Measurements from ENCODE around the gene TRIM62. TPM values are rescaled to one million over a fixed set of nuclear protein-coding genes. Genes with fewer than 3 reads are reported as not detected.

Gene TRIM62
- total RNA-seq, 1 experiment from 2014 or later: 6.9 TPM

DNA sequence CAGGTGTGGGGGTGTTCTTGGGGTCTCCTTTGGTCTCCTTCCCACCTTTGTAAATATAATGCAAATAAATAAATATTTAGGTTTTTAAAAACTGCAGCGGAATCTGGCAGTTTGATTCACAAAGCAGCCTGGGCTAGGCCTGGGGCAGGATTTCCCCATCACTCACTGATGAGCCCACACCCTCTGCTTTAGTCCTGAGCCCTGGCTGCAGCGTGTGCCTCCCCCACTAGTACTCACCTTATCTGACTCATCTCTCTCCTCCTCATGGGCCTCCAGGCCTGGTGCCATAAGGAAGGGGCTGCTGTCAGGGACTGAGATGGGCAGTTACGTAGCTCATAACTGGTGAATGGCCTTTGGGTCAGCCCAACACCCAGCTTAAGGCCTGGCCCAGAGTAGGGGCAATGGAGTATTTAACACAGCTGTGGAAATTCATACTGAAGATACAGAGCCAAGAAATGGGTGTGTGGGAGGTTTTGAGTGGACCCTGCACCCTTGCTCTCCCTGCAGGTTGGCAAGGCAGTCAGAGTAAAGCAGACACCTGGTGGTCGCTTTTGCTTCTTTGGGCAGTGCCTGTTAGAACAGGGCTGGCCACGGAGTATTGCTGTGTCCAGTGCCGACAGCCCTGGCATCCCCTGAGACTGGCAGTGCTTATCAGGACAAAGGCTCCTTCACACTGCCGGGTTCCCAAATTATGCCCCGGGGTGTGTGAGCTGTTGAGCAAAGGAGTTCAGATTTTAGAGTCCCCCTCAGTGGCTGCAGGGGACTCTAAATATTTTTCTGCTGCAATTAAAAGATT, 61.2 kb downstream of the TRIM62 start:
- H3K27me3 Mint-ChIP-seq (ENCODE audit: low read depth): peaks cover 54% of the 10 kb centered on the region
- no peak overlapping the region for H2BK5ac ChIP-seq (ENCODE audit: insufficient read length, low read length)
- peaks cover 0 to 7% (median 2%) of the 10 kb centered on the region in 3 experiments; a peak in 5 of 7 replicates for H3K36me3 Mint-ChIP-seq (ENCODE audit: insufficient read depth in 1 of 3, low read depth in 3 of 3)
- no peak overlapping the region for H4K8ac ChIP-seq (replicated peaks; ENCODE audit: insufficient read length, low read depth, low read length)
- no peak overlapping the region for H2BK12ac ChIP-seq (ENCODE audit: insufficient read length, low read depth, low read length)
- H3K27ac ChIP-seq (ENCODE audit: insufficient read length, low read depth, low read length): no peak overlapping the region
- no peak overlapping the region for H3K14ac ChIP-seq (ENCODE audit: insufficient read depth, low read length)
- no peak overlapping the region for H2AFZ ChIP-seq (ENCODE audit: low read length)
- H3K4me1 ChIP-seq (ENCODE audit: insufficient read depth, low read length): no peaks in the 10 kb centered on the region
- WGBS (ENCODE audit: extremely low coverage, insufficient read length, low lambda C conversion rate): no CpG with 5 or more reads among the region's 8 CpGs
- H3K9me3 ChIP-seq (ENCODE audit: control insufficient read depth, low read depth, low read length): no peaks in the 10 kb centered on the region
- H3T11ph ChIP-seq (ENCODE audit: low read length): no peak overlapping the region
- no peaks in the 10 kb centered on the region for H3K23me2 ChIP-seq (ENCODE audit: insufficient read length, low read depth, low read length, poor library complexity, severe bottlenecking)
- H4K5ac ChIP-seq (ENCODE audit: insufficient read length, low read depth, low read length): no peak overlapping the region
- DNase-seq: no peak
- H4K91ac ChIP-seq (ENCODE audit: insufficient read length, low read depth, low read length): no peak overlapping the region
- no peaks in the 10 kb centered on the region; the same call in 1 of the 2 replicates for H3K27me3 ChIP-seq (ENCODE audit: insufficient read depth, low read length)
- H3K79me1 ChIP-seq (ENCODE audit: insufficient read depth, low read depth, low read length, poor library complexity, severe bottlenecking): no peaks in the 10 kb centered on the region
- H3K4me1 Mint-ChIP-seq: peaks cover 3 to 10% of the 10 kb centered on the region in 2 experiments; a peak in 2 of 4 replicates
- no peak overlapping the region for H3K9ac ChIP-seq (ENCODE audit: extremely low read depth, insufficient read length, low read length)
- H3K56ac ChIP-seq (ENCODE audit: insufficient read length, low read depth, low read length): no peak overlapping the region
- no peak overlapping the region for H3K4ac ChIP-seq (ENCODE audit: low read depth, low read length)
- no peak overlapping the region for H2BK120ac ChIP-seq (ENCODE audit: low read depth, low read length, poor library complexity, severe bottlenecking)
- no peak overlapping the region for H3K4me2 ChIP-seq (ENCODE audit: insufficient read depth, insufficient read length, low read length)
- no peak overlapping the region for H3K23ac ChIP-seq (ENCODE audit: insufficient read length, low read depth, low read length)
- H2BK20ac ChIP-seq (ENCODE audit: low read depth, low read length, poor library complexity, severe bottlenecking): no peak overlapping the region
- H3K9me3 Mint-ChIP-seq: no peaks in the 10 kb centered on the region
- H3K79me2 ChIP-seq (ENCODE audit: insufficient read depth, low read length): no peaks in the 10 kb centered on the region
- H3K18ac ChIP-seq (ENCODE audit: insufficient read length, low read depth, low read length): no peak overlapping the region
- H2BK15ac ChIP-seq (ENCODE audit: low read depth, low read length): no peak overlapping the region
- no peak overlapping the region for H3K4me3 Mint-ChIP-seq
- no peaks in the 10 kb centered on the region for H4K20me1 ChIP-seq (ENCODE audit: control insufficient read depth, insufficient read depth, insufficient read length)
- TF ChIP-seq, protein P1, sequence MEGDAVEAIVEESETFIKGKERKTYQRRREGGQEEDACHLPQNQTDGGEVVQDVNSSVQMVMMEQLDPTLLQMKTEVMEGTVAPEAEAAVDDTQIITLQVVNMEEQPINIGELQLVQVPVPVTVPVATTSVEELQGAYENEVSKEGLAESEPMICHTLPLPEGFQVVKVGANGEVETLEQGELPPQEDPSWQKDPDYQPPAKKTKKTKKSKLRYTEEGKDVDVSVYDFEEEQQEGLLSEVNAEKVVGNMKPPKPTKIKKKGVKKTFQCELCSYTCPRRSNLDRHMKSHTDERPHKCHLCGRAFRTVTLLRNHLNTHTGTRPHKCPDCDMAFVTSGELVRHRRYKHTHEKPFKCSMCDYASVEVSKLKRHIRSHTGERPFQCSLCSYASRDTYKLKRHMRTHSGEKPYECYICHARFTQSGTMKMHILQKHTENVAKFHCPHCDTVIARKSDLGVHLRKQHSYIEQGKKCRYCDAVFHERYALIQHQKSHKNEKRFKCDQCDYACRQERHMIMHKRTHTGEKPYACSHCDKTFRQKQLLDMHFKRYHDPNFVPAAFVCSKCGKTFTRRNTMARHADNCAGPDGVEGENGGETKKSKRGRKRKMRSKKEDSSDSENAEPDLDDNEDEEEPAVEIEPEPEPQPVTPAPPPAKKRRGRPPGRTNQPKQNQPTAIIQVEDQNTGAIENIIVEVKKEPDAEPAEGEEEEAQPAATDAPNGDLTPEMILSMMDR (conservative IDR thresholded peaks at IDR 0.05): no peak
- no peak overlapping the region for H2AK5ac ChIP-seq (ENCODE audit: insufficient read length, low read length)
- no peak overlapping the region for H3K27ac Mint-ChIP-seq

All from H9 (cell line).